Measurements from ENCODE around the gene EHBP1. TPM values are rescaled to one million over a fixed set of nuclear protein-coding genes. Genes with fewer than 3 reads are reported as not detected.

Gene EHBP1
- total and polyA plus RNA-seq, 2 experiments from 2014 or later, result 27.2 to 47.9 TPM

GRCh38 chr2:62999905-63000304 is 294.4 kb downstream of the EHBP1 start:
- no peaks in the 10 kb centered on the region for H3K9me2 ChIP-seq (ENCODE audit: insufficient read depth)
- Mint-ChIP-seq H3K27ac (no peak overlapping the region), H3K4me3 (no peak overlapping the region), H3K4me1 (peaks cover 9% of the 10 kb centered on the region; the same call in 2 of the 3 replicates), H3K27me3 (ENCODE audit: insufficient read depth, low read depth, poor library complexity) (no peaks in the 10 kb centered on the region), H3K36me3 (ENCODE audit: low read depth) (no peaks in the 10 kb centered on the region), H3K9me3 (no peaks in the 10 kb centered on the region)
- no peaks in the 10 kb centered on the region for H3K27me3 ChIP-seq (ENCODE audit: insufficient read depth)
- H3K36me3 ChIP-seq (ENCODE audit: insufficient read depth), result no peaks in the 10 kb centered on the region
- no peaks in the 10 kb centered on the region for H4K20me1 ChIP-seq (replicated peaks; ENCODE audit: insufficient read depth)
- no peak overlapping the region for H3K4me2 ChIP-seq
- no peaks in the 10 kb centered on the region for H3K79me2 ChIP-seq (replicated peaks; ENCODE audit: insufficient read depth)
- ATAC-seq, result no peak
- H3F3A ChIP-seq (replicated peaks; ENCODE audit: low read depth), result no peaks in the 10 kb centered on the region
- TF ChIP-seq EZH2 (IDR thresholded peaks at IDR 0.05; ENCODE audit: low read depth, unreplicated experiment) (no peak), POLR2AphosphoS5 (IDR thresholded peaks at IDR 0.05; ENCODE audit: low read depth) (no peak)
- H3K4me1 ChIP-seq (ENCODE audit: insufficient read depth), result no peaks in the 10 kb centered on the region; the same call in 1 of the 2 replicates
- H3K27ac ChIP-seq (ENCODE audit: low read depth), result no peak overlapping the region
- H3K4me3 ChIP-seq, result no peak overlapping the region
- no peak overlapping the region for H2AFZ ChIP-seq
- DNase-seq (ENCODE audit: low spot score), result no peak

GRCh38 chr2:63000801-63001200 is 295.3 kb downstream of the EHBP1 start:
- H3K9me3 Mint-ChIP-seq, result no peaks in the 10 kb centered on the region
- no peak overlapping the region for H2AFZ ChIP-seq

More at GRCh38 chr2:63000801-63001200, 295.3 kb downstream of the EHBP1 start:
- H3K9me2 ChIP-seq (ENCODE audit: insufficient read depth), result no peaks in the 10 kb centered on the region
- no peaks in the 10 kb centered on the region for H3F3A ChIP-seq (replicated peaks; ENCODE audit: low read depth)
- no peaks in the 10 kb centered on the region for H4K20me1 ChIP-seq (replicated peaks; ENCODE audit: insufficient read depth)
- no peaks in the 10 kb centered on the region; the same call in 1 of the 2 replicates for H3K4me1 ChIP-seq (ENCODE audit: insufficient read depth)
- DNase-seq (ENCODE audit: low spot score) (no peak), ATAC-seq (no peak)
- H3K27ac ChIP-seq (ENCODE audit: low read depth), result no peak overlapping the region
- Mint-ChIP-seq H3K27ac (no peak overlapping the region), H3K4me3 (no peak overlapping the region), H3K36me3 (ENCODE audit: low read depth) (no peaks in the 10 kb centered on the region), H3K4me1 (peaks cover 9% of the 10 kb centered on the region; the same call in 2 of the 3 replicates), H3K27me3 (ENCODE audit: insufficient read depth, low read depth, poor library complexity) (no peaks in the 10 kb centered on the region)
- no peak overlapping the region for H3K4me2 ChIP-seq
- no peaks in the 10 kb centered on the region for H3K27me3 ChIP-seq (ENCODE audit: insufficient read depth)
- TF ChIP-seq NANOG (IDR thresholded peaks at IDR 0.05; ENCODE audit: borderline replicate concordance) (no peak), REST (IDR thresholded peaks at IDR 0.05; ENCODE audit: unreplicated experiment) (no peak), CREB1 (CRISPR knock-in tag; IDR thresholded peaks at IDR 0.05; ENCODE audit: low read depth) (no peak), POLR2AphosphoS5 (IDR thresholded peaks at IDR 0.05; ENCODE audit: low read depth) (no peak), JUNB (IDR thresholded peaks at IDR 0.05; ENCODE audit: unreplicated experiment) (no peak)
- H3K36me3 ChIP-seq (ENCODE audit: insufficient read depth), result no peaks in the 10 kb centered on the region
- H3K4me3 ChIP-seq, result no peak overlapping the region
- H3K79me2 ChIP-seq (replicated peaks; ENCODE audit: insufficient read depth), result no peaks in the 10 kb centered on the region

Measured in GM23338 (cell line).